GM04504 (cell line): ENCODE data around the gene STK17B.

ENCODE experiments used
- DNase-seq: peaks from one replicate; pipeline ENCODE4 v3.0.0-alpha.2; 2012; ENCODE audit warnings: low read depth

The STK17B gene

DNA sequence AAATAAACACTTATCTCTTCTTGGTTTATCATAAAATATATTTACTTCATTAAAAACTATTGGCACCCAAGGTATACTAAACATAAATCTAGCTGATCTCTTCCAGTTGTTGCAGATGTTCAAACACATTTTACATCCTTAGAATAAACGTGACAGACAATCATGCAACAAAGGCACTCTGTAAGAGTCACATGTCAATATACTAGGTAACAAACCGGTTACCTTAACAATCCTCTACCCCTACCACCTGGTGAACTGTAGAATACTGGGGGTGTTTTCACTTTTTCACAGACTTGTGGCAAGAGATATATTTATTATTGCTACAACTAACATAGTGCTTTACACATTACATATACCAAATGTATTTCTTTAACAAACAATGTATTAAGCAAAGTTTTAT, 15.8 kb downstream of the STK17B start:
- no peak for DNase-seq

DNA sequence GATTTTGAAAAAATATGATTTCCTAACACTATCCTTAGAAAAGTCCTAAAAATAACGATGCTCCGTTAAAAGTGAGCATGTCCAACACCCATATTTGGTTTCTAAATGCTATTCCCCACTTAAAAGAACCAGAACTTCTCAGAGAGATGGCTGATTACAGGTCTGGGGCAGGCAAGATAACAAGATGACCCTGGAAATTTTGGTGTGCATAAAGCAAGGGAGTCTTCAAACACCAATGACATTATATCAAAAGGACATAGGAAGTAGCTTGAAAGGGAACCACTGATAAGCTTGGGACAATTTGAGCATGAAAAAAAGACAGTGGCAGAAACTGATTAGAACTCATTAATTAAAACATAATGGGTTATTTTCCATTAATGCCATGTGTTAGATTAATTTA, 17.9 kb downstream of the STK17B start:
- no peak for DNase-seq

DNA sequence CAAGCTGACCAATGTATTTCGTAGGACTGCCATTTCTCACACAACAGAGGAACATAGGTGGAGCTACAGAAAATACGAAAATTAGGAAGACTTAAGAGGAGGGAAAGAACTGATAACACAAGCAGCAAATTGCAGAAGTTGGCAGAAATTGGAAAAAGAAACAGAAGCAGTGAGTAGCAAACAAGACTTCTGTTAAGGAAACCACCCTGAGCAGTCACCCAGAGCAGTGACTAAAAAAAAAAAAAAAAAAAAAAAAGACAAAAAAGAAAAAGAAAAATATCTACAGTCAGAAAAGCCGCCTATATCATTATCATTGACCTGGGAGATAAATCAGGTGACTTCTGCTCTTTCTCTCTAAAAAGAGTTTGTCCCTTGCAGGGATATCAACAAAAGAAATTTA, 21.4 kb downstream of the STK17B start:
- DNase-seq, result no peak

DNA sequence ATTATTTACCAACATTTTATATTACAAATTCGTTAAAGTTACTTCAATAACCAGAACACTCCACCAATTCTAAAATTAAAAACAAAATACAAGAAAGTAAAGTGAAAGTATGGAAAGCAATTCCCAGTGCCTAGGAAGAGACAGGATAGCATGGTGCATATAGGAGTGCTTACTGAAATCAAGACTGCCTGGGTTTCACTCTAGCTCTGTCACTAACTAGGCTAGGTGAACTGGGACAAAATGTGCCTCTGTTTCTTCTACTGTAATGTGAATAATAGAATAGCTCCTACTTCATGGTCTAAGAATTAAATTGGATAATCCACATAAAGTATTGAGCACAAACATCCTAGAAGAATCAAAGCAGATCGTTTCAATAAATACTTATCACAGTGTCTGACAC, 22.6 kb downstream of the STK17B start:
- DNase-seq, result no peak

DNA sequence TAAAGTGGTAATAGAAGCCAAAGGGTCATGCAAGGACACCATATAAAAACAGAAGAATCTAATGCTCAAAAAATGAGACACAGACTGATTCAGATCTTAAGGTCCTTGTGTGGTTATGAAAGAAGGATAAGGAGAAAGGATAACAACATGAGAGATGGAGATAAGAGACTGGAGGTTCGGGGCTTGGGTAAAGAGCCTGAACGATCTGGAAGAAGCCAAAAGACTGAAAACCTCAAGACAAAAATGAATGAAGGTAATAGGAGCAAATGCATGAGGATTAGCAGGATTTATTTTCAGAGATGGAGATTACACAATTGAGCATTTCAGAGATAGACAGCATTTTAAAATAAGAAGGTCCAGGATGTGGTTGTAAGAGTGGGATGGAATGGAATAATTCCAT, 26.1 kb downstream of the STK17B start:
- DNase-seq, result no peak

DNA sequence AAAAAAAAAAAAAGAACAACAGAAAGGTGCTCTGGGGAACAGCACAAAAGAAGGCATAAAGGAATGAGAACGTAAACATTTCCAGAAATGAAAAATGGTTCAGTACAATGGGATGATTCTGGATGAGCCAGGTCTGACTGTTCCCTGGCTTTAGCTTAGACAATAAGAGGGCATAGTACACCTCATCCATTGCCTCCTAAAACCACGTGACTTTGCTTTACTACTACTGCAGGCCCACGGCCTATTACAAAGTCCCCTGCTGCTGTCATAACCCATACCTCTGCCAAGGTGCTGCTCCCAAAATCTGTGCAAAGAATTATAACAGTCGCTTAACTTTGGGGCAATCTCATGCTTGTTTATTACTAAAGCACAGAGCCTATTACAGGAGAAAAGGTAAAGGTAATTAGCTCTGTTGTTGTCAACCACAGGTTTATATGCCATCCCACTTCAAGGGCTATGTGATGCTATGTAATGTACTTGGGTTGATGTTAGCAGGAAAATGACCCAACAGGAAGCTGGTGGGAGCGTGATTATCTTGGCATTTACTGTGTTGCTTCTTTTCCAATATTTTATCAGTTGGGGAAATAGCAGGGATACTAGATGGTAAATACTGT, 26.8 kb downstream of the STK17B start:
- no peak for DNase-seq

DNA sequence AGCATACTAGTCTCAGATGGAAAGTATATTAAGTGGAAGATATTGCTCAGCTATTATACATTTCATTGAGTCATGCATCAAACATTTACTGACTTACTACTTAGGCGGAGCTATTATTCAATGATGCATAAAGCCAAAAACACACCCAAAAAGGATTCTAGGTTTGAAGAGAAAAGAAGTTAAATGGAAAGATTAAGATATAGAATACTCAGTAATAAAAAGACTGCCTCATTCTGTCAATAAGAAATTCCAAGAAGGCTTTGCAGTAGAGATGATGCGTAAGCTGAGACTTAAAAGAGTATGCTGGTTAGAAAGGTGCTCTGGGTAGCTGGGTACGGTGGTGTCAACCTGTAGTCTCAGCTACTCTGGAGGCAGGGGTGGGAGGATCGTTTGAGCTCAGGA, 27.6 kb downstream of the STK17B start:
- no peak for DNase-seq

DNA sequence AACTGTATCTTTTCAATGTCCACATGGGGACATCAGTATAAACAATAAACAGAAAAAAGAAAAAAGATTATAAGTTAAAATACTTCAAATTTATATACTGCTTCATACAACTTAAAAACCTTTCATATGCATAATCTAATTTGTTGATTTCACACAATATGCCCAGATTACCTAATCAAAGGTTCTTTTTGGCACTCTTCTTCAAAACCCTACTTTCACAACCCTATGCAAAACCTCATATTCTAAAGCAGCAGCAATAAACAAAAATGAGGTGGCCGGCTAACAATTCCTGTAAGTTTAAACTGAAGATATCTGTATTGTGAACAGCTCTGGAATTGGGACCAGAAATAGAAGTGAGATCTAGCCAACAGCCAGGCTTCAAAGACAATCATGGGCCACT, 28.6 kb downstream of the STK17B start:
- no peak for DNase-seq

DNA sequence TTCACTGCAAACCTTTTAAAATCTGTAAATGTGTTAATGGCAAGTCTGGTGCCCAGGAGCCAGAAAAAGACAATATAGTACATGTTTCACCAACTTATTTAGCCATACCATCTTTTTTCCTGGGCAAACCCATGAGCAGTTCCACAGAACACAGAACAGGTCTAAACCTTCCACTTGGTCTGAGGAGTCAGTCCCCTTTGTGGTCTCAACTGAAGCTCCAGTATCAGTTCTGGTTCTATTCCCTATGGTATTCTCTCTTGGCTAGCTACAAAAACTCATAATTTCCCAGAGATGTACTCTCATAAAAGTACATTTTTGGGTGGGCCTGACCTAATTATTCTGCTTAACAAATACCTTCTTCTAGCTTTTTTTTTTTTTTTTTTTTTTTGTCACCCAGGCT, 31.2 kb downstream of the STK17B start:
- no peak for DNase-seq

DNA sequence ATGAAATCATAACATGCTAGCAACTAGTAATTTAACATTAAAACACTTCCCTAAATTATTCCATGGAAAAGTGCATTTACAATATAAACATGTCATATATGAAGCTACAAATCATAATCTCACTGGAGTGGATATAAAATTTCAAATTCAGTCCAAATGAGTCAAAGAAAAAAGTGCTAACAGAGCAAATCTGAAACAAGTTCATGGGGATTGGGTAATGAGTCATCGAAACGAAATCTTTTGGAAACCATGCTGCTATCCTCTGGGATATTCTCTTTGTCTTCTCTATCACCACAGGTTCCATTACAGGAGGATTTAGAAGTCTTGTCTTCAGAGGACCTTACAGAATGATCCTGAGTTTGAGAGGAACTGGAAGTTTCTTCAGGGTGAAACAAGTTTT, 34.1 kb downstream of the STK17B start:
- DNase-seq, result no peak

DNA sequence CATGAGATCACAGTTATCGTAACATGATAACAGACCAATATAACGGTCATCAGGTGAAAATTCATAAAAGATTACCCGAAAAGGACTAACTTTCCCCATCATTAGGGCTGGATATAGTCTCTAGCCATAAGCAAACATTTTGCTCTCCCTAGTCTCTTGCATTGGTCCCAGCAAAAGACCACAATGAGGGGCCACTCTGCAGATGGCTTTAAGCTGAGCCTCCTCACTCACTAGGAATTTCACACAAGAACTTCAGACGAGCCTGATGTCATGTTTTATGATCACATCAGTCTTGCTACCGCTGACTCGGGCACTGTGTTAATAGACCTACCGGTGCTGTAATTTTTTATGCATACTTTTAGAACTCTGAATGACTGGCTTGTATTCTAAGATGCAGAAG, 35.2 kb downstream of the STK17B start:
- no peak for DNase-seq

DNA sequence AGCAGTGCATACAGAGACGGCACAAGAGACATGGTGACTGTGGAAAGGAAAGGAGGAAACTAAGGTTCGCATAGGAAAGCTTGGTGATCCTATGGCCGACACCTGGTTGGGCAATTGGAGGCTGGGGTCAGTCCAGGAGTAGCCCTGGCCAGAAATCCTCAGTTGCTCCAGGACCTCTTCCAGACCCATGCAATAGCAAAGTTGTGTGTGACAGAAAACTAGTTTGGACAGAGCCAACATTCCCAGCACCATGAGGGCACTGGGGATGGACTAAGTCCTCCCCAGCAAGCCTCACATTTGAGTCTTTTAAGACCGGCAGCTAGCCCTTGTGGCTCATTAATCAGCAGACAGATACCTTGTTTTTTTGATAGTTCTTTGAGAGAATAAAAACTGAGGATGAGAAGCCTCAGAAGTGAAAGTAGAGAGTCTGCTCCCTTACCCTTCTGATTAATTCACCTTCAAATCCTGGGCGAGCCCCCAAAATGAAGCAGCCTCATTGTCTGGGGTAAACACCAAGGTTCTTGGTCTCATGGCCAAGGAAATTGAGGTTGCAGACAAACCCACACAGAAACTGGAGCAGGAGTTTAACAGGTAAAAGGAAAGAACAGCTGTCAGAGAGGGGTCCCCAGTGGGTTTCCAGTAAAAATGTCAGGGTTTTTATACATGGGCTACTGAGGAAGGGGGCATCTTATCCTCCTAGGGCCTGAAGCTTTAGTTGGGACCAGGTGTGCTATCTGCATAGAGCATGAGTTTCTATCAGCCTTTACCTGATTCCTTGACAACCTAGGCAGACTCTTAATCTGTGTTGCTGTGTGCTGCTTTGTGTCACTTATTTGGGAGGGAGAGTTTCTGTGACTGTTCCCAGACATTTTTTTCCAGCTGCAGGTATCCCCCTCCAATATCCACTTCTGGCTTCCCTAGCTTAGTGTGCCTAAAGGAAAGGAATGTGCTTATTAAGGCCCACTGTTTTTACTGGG, 39.1 kb downstream of the STK17B start:
- no peak for DNase-seq

DNA sequence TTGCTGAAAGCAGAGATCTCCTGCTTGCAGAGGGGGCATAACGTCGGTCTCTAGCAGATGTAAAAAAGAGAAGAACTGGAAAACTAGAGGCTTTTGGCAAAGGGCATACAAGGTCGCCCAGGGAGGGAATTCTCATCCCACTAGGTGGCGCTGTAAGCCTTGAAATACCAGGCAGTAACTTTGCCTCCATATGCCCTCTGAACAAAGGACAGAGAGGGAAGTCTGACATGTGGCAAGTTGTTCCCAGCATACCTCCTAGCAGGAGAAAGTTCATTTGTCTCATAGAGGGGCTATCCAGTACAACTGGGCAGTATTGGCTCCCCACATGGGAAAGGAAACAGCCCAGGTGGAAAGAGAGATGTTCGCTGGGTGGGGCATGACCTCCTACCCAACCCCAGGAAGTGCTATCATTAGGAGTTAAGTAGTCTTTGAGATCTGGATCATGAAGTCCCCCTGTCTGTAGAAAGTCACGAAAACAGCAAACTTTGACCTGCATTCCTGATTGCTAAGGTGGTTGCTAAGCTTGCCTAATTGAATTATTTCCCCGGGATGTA, 39.9 kb downstream of the STK17B start:
- DNase-seq, result no peak

DNA sequence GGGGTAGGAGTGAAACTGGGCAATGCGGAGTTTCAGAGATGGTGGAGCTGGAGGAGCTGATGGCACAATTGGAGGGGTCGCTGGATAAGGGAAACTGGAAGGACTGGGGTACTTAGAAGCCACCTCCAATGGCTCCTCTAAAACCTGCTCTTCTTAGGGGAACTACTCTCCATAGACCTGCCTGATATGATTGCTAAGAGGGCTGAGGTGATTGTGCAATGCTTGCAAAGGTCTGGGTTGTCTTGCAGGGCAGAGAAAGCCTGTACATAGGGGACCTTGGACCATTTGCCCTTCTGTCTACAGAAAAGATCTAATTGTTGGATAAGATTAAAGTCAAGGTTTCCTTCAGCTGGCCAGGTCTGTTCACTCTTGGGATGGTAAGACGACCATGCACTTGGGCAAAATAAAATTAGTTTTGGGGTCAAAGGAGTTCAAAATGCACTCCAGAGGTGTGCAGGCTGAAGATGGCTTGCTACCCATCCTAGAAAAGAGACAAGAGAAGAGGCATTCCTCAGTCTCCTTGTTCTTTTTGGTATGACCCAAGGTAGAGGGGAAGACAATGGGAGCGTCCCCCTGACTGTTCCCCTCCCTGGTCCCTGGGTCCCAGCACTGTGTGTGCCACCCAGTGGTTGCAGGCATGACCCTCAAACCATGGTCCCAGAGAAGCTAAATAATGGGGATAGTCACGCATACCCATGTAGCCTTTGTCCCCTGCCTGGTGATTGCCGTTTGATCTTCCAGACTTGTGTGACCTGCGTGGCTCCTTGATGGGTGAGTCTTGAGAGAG, 41.1 kb downstream of the STK17B start:
- no peak for DNase-seq

DNA sequence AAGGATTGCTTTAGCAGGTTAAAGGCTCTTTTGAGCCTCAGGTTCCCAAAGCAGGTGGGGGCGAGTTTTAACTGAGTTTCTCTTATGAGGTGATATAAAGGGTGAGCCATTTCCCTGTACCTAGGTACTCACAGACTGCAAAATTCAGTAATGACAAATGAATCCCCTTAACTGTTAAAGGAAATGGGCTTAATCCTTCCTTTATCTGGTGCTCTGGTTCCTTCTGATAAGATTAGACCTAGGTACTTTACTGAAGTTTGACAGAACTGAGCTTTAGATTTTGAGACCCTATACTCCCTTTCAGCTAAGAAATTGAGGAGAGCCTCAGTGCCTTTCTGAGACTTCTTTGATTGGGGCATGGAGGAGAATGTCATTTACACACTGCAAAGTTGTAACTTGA, 42.6 kb downstream of the STK17B start:
- no peak for DNase-seq

DNA sequence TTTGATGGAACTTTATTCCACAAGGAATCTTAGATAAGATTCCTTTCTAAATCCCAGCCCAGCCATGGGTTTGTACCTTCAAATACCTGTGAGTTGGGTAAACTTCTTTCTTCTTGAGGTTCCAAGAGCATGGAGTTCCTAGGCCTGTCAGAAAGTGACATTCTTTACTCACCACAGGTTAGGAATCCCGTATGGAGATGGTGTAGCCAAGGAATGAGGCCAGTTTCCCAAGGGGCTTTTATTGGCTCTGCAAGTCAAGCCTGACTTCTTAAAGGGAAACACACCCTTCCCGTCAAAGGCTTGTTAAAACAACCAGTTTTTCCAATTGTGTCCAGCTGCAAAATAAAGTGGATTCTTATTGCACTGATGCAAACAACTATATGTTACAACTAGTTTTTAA, 45.8 kb downstream of the STK17B start:
- no peak for DNase-seq

DNA sequence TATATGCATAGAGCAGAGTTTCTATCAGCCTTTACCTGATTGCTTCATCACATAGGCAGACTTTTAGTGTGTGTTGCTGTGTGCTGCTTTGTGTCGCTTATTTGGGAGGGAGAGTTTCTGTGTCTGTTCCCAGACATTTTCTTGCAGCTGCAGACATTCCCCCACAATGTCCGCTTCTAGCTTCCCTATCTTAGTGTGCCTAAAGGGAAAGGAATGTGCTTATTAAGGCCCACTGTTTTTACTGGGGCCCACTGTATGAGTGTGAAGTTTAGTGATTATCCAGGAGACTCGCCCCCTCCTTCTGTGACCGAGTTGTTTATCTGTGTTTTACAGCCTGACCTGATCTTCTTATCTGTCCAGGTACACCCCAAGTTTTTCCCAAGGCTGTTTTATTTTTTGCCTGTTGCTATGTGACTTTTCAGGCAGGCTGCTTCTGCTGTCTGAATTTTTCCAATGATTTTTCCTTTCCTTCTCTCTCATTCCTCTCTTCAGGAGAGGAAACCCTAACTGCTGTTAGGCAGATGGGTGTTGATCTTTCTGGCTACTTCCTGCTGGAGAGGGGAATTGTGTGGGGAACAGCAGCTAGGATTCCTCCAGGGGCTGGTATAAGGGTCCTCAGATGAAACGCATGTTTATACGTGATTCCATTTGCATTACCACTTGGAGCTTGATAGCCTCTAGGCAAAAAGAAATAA, 47.6 kb downstream of the STK17B start:
- no peak for DNase-seq

DNA sequence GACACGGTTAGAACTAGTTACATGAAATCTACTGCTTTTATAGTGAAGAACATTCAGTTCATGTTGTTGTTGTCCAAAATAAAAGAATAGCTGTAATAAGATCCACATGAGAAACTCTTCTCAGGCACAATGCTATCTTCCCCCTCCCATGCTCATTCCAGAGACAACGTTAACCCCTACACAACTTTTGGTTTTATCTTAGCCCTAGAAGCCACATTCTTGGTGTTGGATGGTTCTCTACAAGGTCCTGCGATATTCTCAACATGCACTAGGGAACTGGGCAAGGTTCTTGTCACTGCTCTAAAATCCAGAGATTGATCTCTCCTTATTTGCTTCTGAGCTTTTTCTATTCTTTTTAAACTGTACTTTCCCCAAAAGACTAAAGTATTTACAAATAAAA, 51.5 kb downstream of the STK17B start:
- DNase-seq, result no peak

DNA sequence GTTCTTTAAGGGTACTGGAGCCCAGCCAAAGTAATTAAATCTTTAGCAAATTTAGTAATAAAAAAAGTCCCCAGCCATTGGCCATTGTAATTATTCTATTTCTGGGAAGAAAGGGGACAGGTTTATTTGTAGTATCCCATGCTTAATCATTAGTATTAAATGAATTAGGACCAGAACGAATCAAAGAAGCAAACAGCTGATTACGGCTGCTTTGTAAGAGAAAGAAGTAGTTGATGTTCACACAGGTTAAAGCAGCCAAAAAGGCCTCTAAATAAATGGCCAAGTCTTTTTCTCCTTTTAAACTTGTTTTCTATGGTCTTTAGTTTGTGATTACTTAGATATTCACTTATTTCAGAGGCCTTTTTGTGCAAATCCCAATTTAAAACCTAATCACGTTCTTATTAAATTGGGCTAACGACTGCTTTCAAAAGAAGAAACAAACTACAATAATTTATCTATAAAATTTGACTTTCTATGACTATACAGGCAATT, 54.1 kb downstream of the STK17B start:
- DNase-seq, result no peak

DNA sequence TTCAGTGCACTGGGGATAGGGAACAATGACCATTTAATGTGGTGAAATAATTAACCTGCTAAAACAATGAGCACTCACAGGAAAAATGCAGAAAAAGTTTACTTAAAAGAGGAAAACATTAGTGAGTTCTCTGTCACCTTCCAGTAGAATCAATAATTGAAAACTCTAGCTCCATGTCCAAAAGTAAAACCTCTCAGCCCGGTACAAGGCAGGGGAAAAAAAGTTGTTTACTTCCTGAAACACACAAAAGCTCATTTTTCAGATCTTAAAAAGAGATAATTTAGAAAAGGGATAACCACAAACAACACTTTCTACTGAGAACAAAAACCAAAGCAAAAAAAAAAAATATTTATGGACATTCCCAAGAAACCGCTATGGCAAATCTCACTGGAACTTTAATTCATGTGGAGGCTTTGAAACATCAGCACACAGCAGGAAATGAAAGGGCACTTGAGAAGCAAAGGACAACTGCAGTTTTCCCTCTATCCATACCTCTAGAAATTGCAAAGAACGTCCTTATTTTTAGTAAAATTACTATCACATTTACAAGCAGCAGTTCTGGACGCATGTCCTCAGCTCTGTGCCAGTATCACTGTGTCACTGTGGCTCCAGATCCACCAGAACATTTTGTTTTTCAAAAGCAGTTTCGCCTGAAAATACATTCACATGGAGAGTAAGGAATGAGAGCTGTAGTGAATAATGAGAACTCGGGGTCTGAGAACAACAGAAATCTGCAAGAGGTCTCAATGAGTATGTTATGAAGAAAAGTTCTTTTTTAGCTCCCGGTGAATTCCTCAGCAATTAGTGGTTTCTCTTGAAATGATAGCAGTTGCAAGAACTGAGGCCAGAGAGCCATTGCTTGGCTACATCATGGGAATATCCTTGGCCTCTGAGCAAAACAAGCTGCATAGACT, 58.1 kb downstream of the STK17B start:
- no peak for DNase-seq
